HG02759 (cell line): ENCODE results near the gene ANKS3.

Source experiments
- ATAC-seq: cut with Tn5 transposase; IDR thresholded peaks from one replicate; pipeline ENCODE4 v1.9.1; 2021; ENCODE audit warnings: mild to moderate bottlenecking, moderate library complexity; ENCODE audit not compliant: unreplicated experiment

Gene ANKS3

GRCh38 chr16:4685776-4686496, 48.1 kb downstream of the ANKS3 start:
- ATAC-seq = no peak

- no peak for ATAC-seq
Measured at GRCh38 chr16:4685292-4685691, 48.8 kb downstream of the ANKS3 start.

- no peak for ATAC-seq
Measured at GRCh38 chr16:4684763-4685162, 49.3 kb downstream of the ANKS3 start.

GRCh38 chr16:4684058-4684715, 49.9 kb downstream of the ANKS3 start:
- ATAC-seq = no peak

GRCh38 chr16:4683255-4684057, 50.6 kb downstream of the ANKS3 start:
- ATAC-seq = no peak

GRCh38 chr16:4682616-4683254, 51.3 kb downstream of the ANKS3 start:
- ATAC-seq = no peak

- no peak for ATAC-seq
Measured at GRCh38 chr16:4682084-4682591, 51.9 kb downstream of the ANKS3 start.

GRCh38 chr16:4681471-4682083, 52.5 kb downstream of the ANKS3 start:
- ATAC-seq = no peak

GRCh38 chr16:4680673-4681470, 53.2 kb downstream of the ANKS3 start:
- ATAC-seq = no peak

GRCh38 chr16:4679850-4680636, 54.0 kb downstream of the ANKS3 start:
- no peak for ATAC-seq

GRCh38 chr16:4679156-4679849, 54.8 kb downstream of the ANKS3 start:
- ATAC-seq = no peak

GRCh38 chr16:4678596-4678995, 55.5 kb downstream of the ANKS3 start:
- no peak for ATAC-seq

- ATAC-seq = no peak
Measured at GRCh38 chr16:4677994-4678393, 56.1 kb downstream of the ANKS3 start.

GRCh38 chr16:4677390-4677789, 56.7 kb downstream of the ANKS3 start:
- no peak for ATAC-seq

GRCh38 chr16:4676831-4677230, 57.2 kb downstream of the ANKS3 start:
- no peak for ATAC-seq

GRCh38 chr16:4675864-4676786, 57.9 kb downstream of the ANKS3 start:
- ATAC-seq = no peak

GRCh38 chr16:4674926-4675530, 59.0 kb downstream of the ANKS3 start:
- no peak for ATAC-seq
